KMS-11 (cell line): ENCODE data around the gene RPS19BP1.
A peak's percentile ranks its signal among the peaks of the same experiment; 100 is the strongest.

Experiments
- H2AFZ ChIP-seq: fragments of 200-600 bp; sonication (generic); 2 replicates; pipeline ENCODE4 v1.6.1; 2016; ENCODE audit warnings: antibody characterized with exemption, mixed run types, low read depth
- H3K27ac ChIP-seq: fragments of 200-600 bp; sonication (generic); 2 replicates; pipeline ENCODE4 v1.6.1; 2016; ENCODE audit warnings: mild to moderate bottlenecking, mixed run types
- H3K27me3 ChIP-seq: fragments of 200-600 bp; sonication (generic); 2 replicates; pipeline ENCODE4 v1.6.1; 2017; ENCODE audit warnings: mild to moderate bottlenecking, low read depth, mixed run types, moderate library complexity; ENCODE audit not compliant: insufficient read depth
- H3K36me3 ChIP-seq: fragments of 200-600 bp; sonication (generic); 2 replicates; pipeline ENCODE4 v1.6.1; 2017; ENCODE audit warnings: mild to moderate bottlenecking, mixed run types; ENCODE audit not compliant: insufficient read depth
- H3K4me1 ChIP-seq: fragments of 200-600 bp; sonication (generic); 2 replicates; pipeline ENCODE4 v1.6.1; 2016; ENCODE audit warnings: mild to moderate bottlenecking, low read depth, mixed run types; ENCODE audit not compliant: poor library complexity, severe bottlenecking
- H3K4me2 ChIP-seq: fragments of 200-600 bp; sonication (generic); 2 replicates; pipeline ENCODE4 v1.7.0; 2016; ENCODE audit warnings: mild to moderate bottlenecking, mixed run types
- H3K4me3 ChIP-seq: fragments of 200-600 bp; sonication (generic); IDR thresholded peaks from 2 replicates; pipeline ENCODE4 v1.6.1; 2017; ENCODE audit warnings: low read depth, low read length, mixed read lengths; ENCODE audit not compliant: insufficient read depth
- H3K79me2 ChIP-seq: fragments of 200-600 bp; sonication (generic); 2 replicates; pipeline ENCODE4 v1.6.1; 2016; ENCODE audit warnings: low read depth, mixed run types; ENCODE audit not compliant: insufficient read depth
- H3K9ac ChIP-seq: fragments of 200-600 bp; sonication (generic); 2 replicates; pipeline ENCODE4 v1.6.1; 2016; ENCODE audit warnings: mild to moderate bottlenecking, mixed run types
- H4K20me1 ChIP-seq: fragments of 200-600 bp; sonication (generic); 2 replicates; pipeline ENCODE4 v1.6.1; 2016; ENCODE audit warnings: mild to moderate bottlenecking, mixed run types; ENCODE audit not compliant: insufficient read depth
- CTCF ChIP-seq: fragments of 200-600 bp; sonication (generic); conservative IDR thresholded peaks from 2 replicates; pipeline ENCODE4 v1.6.1; 2017; ENCODE audit warnings: low read depth, mild to moderate bottlenecking, antibody characterized with exemption, low read length, moderate library complexity, mixed read lengths

RPS19BP1 gene

DNA sequence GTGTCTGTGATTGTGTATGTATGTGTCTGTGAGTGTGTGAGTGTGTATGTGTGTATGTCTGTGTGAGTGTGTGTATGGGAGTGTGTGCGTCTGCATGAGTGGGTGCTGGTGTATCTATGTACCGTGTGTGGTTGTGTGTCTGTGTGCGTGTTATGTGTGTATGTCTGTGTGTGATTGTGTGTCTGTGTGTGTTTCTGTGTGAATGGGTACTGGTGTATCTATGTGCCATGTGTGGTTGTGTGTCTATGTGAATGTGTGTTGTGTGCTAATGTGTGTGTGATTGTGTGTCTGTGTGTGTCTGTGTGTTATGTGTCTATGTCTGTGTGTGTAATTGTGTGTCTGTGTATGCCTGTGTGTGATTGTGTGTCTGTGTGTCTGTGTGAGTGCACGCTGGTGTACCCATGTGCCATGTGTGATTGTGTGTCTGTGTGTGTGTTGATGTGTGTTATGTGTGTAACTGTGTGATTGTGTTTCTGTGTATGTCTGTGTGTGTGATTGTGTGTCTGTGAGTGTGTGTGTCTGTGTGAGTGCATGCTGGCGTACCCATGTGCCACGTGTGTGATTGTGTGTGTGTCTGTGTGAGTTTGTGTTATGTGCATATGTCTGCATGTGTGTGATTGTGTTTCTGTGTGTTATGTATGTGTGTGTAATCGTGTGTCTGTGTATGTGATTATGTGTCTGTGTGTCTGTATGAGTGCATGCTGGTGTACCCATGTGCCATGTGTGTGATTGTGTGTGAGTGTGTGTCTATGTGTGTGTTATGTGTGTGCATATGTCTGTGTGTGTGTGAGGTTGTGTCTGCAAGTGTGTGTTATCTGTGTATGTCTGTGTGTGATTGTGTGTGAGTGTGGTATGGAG is 31.3 kb upstream of the RPS19BP1 start:
- Histone ChIP-seq H3K79me2 (no peaks in the 10 kb centered on the region), H3K27ac (no peak overlapping the region), H3K36me3 (no peaks in the 10 kb centered on the region), H3K27me3 (peaks cover 11% of the 10 kb centered on the region; the same call in 1 of the 2 replicates), H2AFZ (no peak overlapping the region), H3K4me2 (no peak overlapping the region), H3K4me1 (no peaks in the 10 kb centered on the region), H3K4me3 (no peak overlapping the region), H4K20me1 (no peaks in the 10 kb centered on the region), H3K9ac (no peak overlapping the region)
- no peak for TF ChIP-seq CTCF

DNA sequence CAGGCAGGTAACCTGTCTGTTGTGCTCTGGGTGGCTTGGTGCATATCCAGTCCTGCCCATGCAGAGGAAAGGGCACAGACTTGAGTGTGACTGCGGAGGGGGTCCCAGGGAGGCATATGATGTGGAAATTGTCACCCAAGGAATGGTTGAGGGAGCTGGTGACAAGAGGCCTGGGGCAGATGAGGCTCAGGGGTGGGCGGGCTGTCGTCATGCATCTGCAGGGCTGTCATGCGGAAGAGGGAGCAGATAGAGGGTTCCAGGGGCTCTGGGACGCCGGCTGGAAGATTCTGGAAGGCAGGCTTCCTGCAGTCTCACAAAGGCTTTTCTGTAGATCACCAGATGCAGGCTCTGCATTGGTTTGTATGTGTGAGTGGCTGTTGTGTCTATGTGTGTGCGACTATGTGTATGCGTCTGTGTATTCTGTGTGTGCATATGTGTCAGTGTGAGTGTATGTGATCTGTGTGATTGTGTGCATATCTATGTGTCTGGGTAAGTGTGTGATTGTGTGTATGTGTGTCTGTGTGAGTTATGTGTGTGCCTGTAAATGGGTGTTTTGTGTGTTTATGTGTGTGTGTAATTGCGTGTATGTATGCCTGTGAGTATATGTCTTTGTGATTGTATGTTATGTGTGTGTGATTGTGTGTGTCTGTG is 30.4 kb upstream of the RPS19BP1 start:
- H2AFZ ChIP-seq, result no peak overlapping the region
- H3K4me3 ChIP-seq, result no peak overlapping the region
- H3K4me2 ChIP-seq, result no peak overlapping the region
- H3K36me3 ChIP-seq, result no peaks in the 10 kb centered on the region
- H3K4me1 ChIP-seq, result no peaks in the 10 kb centered on the region
- TF ChIP-seq CTCF, result no peak
- H3K9ac ChIP-seq, result no peak overlapping the region
- no peaks in the 10 kb centered on the region for H4K20me1 ChIP-seq
- no peak overlapping the region for H3K27ac ChIP-seq
- H3K79me2 ChIP-seq, result no peaks in the 10 kb centered on the region
- peaks cover 19% of the 10 kb centered on the region; the same call in 1 of the 2 replicates for H3K27me3 ChIP-seq

- H4K20me1 ChIP-seq, result no peaks in the 10 kb centered on the region
- H3K27ac ChIP-seq, result no peak overlapping the region
- 0 out of 2 replicates have a peak, but pooled peaks have one; percentile 26 for TF ChIP-seq CTCF
- H3K4me1 ChIP-seq, result no peaks in the 10 kb centered on the region
- H3K4me3 ChIP-seq, result no peak overlapping the region
- no peak overlapping the region for H3K9ac ChIP-seq
- peaks cover 38% of the 10 kb centered on the region for H3K27me3 ChIP-seq
- no peaks in the 10 kb centered on the region for H3K79me2 ChIP-seq
- H3K36me3 ChIP-seq, result no peaks in the 10 kb centered on the region
- H3K4me2 ChIP-seq, result no peak overlapping the region
- no peak overlapping the region for H2AFZ ChIP-seq
Measured at GRCh38 chr22:39560127-39560526, 27.6 kb upstream of the RPS19BP1 start.

DNA sequence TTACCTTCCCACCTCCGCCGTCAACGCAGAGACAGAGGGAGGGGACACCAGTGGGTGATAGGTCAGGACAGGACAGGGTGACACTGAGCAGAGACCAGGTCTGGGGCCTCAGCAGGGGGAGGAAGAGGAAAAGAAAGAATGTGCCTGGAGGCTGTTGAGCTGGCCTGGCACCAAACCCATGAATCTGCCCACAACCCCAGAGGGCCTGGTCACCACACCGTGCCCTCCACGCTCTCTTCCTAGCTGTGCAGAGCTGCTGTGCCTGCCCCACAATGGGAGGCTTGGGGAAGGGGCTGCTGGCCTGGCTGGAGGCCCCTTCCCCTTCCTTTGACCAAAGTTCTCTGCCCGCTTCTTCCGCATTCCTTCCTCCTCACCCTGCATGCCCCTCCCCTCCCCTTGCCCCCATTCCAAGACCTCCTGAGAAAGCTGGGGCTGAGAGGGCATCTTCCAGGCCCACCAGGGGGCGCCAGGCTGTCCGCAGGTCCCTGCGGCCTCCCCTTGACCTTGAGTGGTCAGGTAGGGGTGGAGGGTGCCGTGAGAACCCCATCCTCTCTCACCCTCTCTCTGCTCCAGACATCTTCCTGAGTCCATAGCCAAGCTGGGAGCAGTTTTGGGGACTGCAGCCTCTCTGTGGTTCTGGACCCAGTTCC is 27.0 kb upstream of the RPS19BP1 start:
- no peaks in the 10 kb centered on the region for H4K20me1 ChIP-seq
- no peak overlapping the region for H2AFZ ChIP-seq
- H3K79me2 ChIP-seq, result no peaks in the 10 kb centered on the region
- H3K4me2 ChIP-seq, result no peak overlapping the region
- TF ChIP-seq CTCF, result peak; percentile 72
- peaks cover 38% of the 10 kb centered on the region for H3K27me3 ChIP-seq
- H3K27ac ChIP-seq, result no peak overlapping the region
- H3K4me3 ChIP-seq, result no peak overlapping the region
- no peaks in the 10 kb centered on the region for H3K36me3 ChIP-seq
- H3K9ac ChIP-seq, result no peak overlapping the region
- H3K4me1 ChIP-seq, result no peaks in the 10 kb centered on the region
